DND-41 (cell line): Measurements from ENCODE around the gene LUZP1.
"Not testable (repeated sequence)": the region's sequence is repeated elsewhere in the genome, so short reads cannot be mapped to it uniquely, and the experiment has no call there.

ENCODE experiments used
- ATAC-seq: fragments of 200-7000 bp; cut with Tn5 transposase; 3 replicates; pipeline ENCODE4 v1.9.1; 2021; ENCODE audit warnings: low read depth; ENCODE audit not compliant: insufficient read depth
- DNase-seq: peaks from one replicate; pipeline ENCODE4 v3.0.0-alpha.2; 2020
- H2AFZ ChIP-seq: 2 replicates; pipeline ENCODE4 v1.6.0; 2012; ENCODE audit warnings: low read depth, low read length
- H3K27ac ChIP-seq: 2 replicates; pipeline ENCODE4 v1.5.1; 2012; ENCODE audit warnings: low read length, inconsistent platforms
- H3K27me3 ChIP-seq: fragments of 200-600 bp; sonication (generic); 2 replicates; pipeline ENCODE4 v1.6.0; 2012; ENCODE audit warnings: low read length, mild to moderate bottlenecking, inconsistent platforms; ENCODE audit not compliant: insufficient read depth, poor library complexity
- H3K36me3 ChIP-seq: 2 replicates; pipeline ENCODE4 v1.5.1; 2012; ENCODE audit warnings: low read length, inconsistent platforms; ENCODE audit not compliant: insufficient read depth
- H3K4me1 ChIP-seq: 2 replicates; pipeline ENCODE4 v1.5.1; 2012; ENCODE audit warnings: mild to moderate bottlenecking, low read length; ENCODE audit not compliant: insufficient read depth
- H3K4me2 ChIP-seq: 2 replicates; pipeline ENCODE4 v1.6.0; 2012; ENCODE audit warnings: mild to moderate bottlenecking, moderate library complexity, low read length, inconsistent platforms; ENCODE audit not compliant: insufficient read depth
- H3K4me3 ChIP-seq, 2 experiments: fragments of 200-600 bp in 1 of 2; shearing (Covaris generic) in 1 of 2; 2 replicates each; pipeline ENCODE4 v1.5.1; 2012 to 2016; ENCODE audit warnings: inconsistent platforms in 2 of 2, low read length in 2 of 2, mild to moderate bottlenecking in 2 of 2, low read depth in 1 of 2, moderate library complexity in 1 of 2
- H3K79me2 ChIP-seq: 2 replicates; pipeline ENCODE4 v1.6.0; 2012; ENCODE audit warnings: low read length, inconsistent platforms; ENCODE audit not compliant: insufficient read depth
- H3K9ac ChIP-seq: 2 replicates; pipeline ENCODE4 v1.6.0; 2012; ENCODE audit warnings: low read depth, mild to moderate bottlenecking, inconsistent platforms, low read length, moderate library complexity
- H3K9me3 ChIP-seq: 2 replicates; pipeline ENCODE4 v1.5.1; 2012; ENCODE audit warnings: low read length, moderate library complexity, mild to moderate bottlenecking, inconsistent platforms; ENCODE audit not compliant: insufficient read depth, severe bottlenecking
- H4K20me1 ChIP-seq: 2 replicates; pipeline ENCODE4 v1.6.0; 2012; ENCODE audit warnings: low read length; ENCODE audit not compliant: insufficient read depth
- EZH2 ChIP-seq: IDR thresholded peaks from 3 replicates; pipeline ENCODE4 v1.6.1; 2012; ENCODE audit warnings: borderline replicate concordance, low read depth, mild to moderate bottlenecking, moderate library complexity, low read length, inconsistent platforms; ENCODE audit not compliant: severe bottlenecking
- TF ChIP-seq, protein P1 (sequence below): IDR thresholded peaks from 2 replicates; pipeline ENCODE4 v1.5.1; 2012; ENCODE audit warnings: borderline replicate concordance, low read length, moderate library complexity, mild to moderate bottlenecking; ENCODE audit not compliant: poor library complexity, severe bottlenecking; ENCODE audit errors: extremely low read depth

The LUZP1 gene

DNA sequence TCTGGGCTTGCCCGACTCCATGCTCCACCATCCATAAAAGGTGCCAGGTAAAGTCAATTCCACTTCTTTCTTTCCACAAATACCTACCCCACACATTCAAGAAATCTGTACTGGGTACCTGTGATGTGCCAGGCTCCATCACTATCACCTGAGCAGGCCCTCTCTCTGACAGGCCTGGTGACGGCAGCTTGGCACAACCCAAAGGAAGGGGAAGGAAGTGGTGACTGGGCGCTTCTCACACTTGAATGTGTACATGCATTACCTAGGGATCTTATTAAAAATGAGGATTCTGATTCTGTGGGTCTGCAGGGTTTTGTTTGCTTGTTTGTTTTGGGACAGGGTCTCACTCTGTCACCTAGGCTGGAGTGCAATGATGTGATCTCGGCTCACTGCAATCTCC, 41.1 kb upstream of the LUZP1 start:
- no peak for DNase-seq
- no peak for ATAC-seq
- H3K4me2 ChIP-seq, result no peak overlapping the region

DNA sequence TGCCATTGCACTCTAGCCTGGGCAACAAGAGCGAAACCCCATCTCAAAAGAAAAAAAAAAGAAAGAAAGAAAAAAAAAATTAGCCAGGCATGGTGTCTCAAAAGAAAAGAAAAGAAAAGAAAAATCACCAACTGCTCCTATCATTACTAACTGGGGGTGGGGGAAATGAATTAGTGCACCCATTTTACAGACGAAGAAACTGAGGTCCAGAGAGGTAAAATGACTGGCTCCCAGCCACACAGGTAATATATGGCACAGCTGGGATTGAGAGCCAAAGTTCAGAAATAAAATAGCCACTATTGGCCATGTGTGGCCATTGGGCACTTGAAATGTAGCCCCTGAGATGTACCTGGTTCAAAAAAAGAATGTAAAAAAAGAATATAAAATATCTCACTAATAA, 39.9 kb upstream of the LUZP1 start:
- Histone ChIP-seq H3K4me1 (no peaks in the 10 kb centered on the region), H3K4me2 (no peak overlapping the region), H3K27me3 (peaks cover 14% of the 10 kb centered on the region), H3K9ac (no peak overlapping the region), H2AFZ (no peak overlapping the region), H3K36me3 (no peaks in the 10 kb centered on the region), H4K20me1 (no peaks in the 10 kb centered on the region), H3K9me3 (no peaks in the 10 kb centered on the region), H3K79me2 (no peaks in the 10 kb centered on the region), H3K27ac (no peak overlapping the region), H3K4me3 (no peak overlapping the region)
- ATAC-seq (no peak), DNase-seq (no peak)
- TF ChIP-seq, protein P1, sequence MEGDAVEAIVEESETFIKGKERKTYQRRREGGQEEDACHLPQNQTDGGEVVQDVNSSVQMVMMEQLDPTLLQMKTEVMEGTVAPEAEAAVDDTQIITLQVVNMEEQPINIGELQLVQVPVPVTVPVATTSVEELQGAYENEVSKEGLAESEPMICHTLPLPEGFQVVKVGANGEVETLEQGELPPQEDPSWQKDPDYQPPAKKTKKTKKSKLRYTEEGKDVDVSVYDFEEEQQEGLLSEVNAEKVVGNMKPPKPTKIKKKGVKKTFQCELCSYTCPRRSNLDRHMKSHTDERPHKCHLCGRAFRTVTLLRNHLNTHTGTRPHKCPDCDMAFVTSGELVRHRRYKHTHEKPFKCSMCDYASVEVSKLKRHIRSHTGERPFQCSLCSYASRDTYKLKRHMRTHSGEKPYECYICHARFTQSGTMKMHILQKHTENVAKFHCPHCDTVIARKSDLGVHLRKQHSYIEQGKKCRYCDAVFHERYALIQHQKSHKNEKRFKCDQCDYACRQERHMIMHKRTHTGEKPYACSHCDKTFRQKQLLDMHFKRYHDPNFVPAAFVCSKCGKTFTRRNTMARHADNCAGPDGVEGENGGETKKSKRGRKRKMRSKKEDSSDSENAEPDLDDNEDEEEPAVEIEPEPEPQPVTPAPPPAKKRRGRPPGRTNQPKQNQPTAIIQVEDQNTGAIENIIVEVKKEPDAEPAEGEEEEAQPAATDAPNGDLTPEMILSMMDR, result no peak
- TF ChIP-seq EZH2, result no peak

More for the DNA sequence above, 41.1 kb upstream of the LUZP1 start:
- no peaks in the 10 kb centered on the region for H3K79me2 ChIP-seq
- H3K36me3 ChIP-seq, result no peaks in the 10 kb centered on the region
- H3K4me1 ChIP-seq, result no peaks in the 10 kb centered on the region
- no peak overlapping the region for H3K27ac ChIP-seq
- no peaks in the 10 kb centered on the region for H3K9me3 ChIP-seq
- H2AFZ ChIP-seq, result no peak overlapping the region
- peaks cover 18% of the 10 kb centered on the region for H3K27me3 ChIP-seq
- H4K20me1 ChIP-seq, result no peaks in the 10 kb centered on the region
- no peak for TF ChIP-seq EZH2
- TF ChIP-seq, protein P1, result no peak
- no peak overlapping the region for H3K9ac ChIP-seq
- no peak overlapping the region for H3K4me3 ChIP-seq

DNA sequence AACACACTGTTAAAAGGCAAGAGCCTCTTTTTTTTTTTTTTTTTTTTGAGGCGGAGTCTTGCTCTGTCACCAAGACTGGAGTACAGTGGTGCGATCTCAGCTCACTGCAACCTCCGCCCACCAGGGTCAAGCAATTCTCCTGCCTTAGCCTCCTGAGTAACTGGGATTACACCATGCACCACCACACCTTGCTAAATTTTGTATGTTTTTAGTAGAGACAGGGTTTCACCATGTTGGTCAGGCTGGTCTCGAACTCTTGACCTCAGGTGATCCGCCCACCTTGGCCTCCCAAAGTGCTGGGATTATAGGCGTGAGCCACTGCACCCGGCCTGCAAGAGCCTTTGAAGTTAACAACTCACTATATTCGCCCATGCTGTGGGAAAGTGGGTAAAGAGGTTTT, 39.1 kb upstream of the LUZP1 start:
- not testable (repeated sequence) for H3K27ac ChIP-seq, ATAC-seq, H3K4me2 ChIP-seq, H4K20me1 ChIP-seq, DNase-seq, H3K9ac ChIP-seq, H3K9me3 ChIP-seq, H3K4me1 ChIP-seq, H3K4me3 ChIP-seq, H2AFZ ChIP-seq, H3K79me2 ChIP-seq, H3K36me3 ChIP-seq
- peaks cover 12% of the 10 kb centered on the region for H3K27me3 ChIP-seq

DNA sequence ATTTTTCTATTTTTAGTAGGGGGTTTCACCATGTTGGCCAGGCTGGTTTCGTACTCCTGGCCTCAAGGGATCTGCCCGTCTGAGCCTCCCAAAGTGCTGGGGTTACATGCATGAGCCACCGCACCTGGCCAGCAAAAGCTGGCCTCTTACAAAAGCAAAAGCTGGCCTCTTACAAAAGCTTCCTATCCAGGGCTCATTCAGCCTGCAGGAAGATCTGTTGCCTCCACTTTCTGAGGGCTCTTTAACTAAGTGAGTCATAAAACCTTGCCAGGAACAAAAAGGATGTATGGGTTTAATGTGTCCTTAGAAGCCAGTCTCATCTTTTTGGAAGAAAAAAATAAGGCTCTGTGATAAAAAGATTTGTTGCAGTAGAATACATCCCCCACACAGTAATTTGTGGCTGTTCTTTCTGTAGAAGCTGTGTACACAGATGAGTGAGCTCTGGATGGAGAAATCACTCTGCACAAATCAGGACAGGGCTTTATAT, 33.6 kb upstream of the LUZP1 start:
- no peak overlapping the region for H2AFZ ChIP-seq
- TF ChIP-seq EZH2, result no peak
- TF ChIP-seq, protein P1, result no peak
- no peaks in the 10 kb centered on the region for H3K36me3 ChIP-seq
- H3K27me3 ChIP-seq, result no peaks in the 10 kb centered on the region
- no peak for DNase-seq
- no peaks in the 10 kb centered on the region for H4K20me1 ChIP-seq
- no peak overlapping the region for H3K4me3 ChIP-seq
- H3K9ac ChIP-seq, result no peak overlapping the region
- no peaks in the 10 kb centered on the region for H3K9me3 ChIP-seq
- no peaks in the 10 kb centered on the region for H3K79me2 ChIP-seq
- no peak overlapping the region for H3K4me2 ChIP-seq
- H3K27ac ChIP-seq, result no peak overlapping the region
- H3K4me1 ChIP-seq, result no peaks in the 10 kb centered on the region
- ATAC-seq, result no peak
